IMR-90 (cell line): ENCODE data around the gene TM2D3. TPM values are rescaled to one million over a fixed set of nuclear protein-coding genes. Genes with fewer than 3 reads are reported as not detected.

Source experiments
- ATAC-seq: fragments of 200-7000 bp; cut with Tn5 transposase; 2 replicates; pipeline ENCODE4 v1.9.1; 2020; ENCODE audit warnings: low read depth, mild to moderate bottlenecking, moderate library complexity
- BruUV-seq: library from RNA; stranded (reverse); fragments of 400-500 nt; replicated peaks from 2 replicates; lab custom pipeline; 2021; lab: Mats Ljungman, UMichigan
- CTCF ChIA-PET: fragments of 300-600 bp; formaldehyde crosslinking; extraction: SDS; loops from one replicate; lab custom pipeline; 2021; ENCODE audit warnings: antibody characterized with exemption; lab: Yijun Ruan, JAX
- POLR2A ChIA-PET: fragments of 300-600 bp; sonication (Branson Sonifier 250); formaldehyde crosslinking; loops from one replicate; lab custom pipeline; 2022; ENCODE audit warnings: antibody characterized with exemption; ENCODE audit not compliant: unreplicated experiment; lab: Charles Lee
- DNase-seq: peaks from one replicate; pipeline ENCODE4 v3.0.0; 2013
- H2AFZ ChIP-seq: replicated peaks from 2 replicates; pipeline ENCODE3; 2013; ENCODE audit warnings: low read length, mild to moderate bottlenecking; ENCODE audit not compliant: poor library complexity
- H2AK5ac ChIP-seq: 2 replicates; pipeline ENCODE4 v1.6.1; 2013; ENCODE audit warnings: low read depth, low read length, inconsistent platforms
- H2AK9ac ChIP-seq: replicated peaks from 2 replicates; pipeline ENCODE3; 2013; ENCODE audit warnings: mild to moderate bottlenecking, low read depth, low read length, moderate library complexity; ENCODE audit not compliant: poor library complexity
- H2BK120ac ChIP-seq: 2 replicates; pipeline ENCODE4 v1.6.1; 2013; ENCODE audit warnings: low read depth, low read length, inconsistent platforms
- H2BK15ac ChIP-seq: 3 replicates; pipeline ENCODE4 v1.6.1; 2013; ENCODE audit warnings: low read depth, low read length, inconsistent platforms
- H2BK20ac ChIP-seq: 2 replicates; pipeline ENCODE4 v1.6.1; 2013; ENCODE audit warnings: low read depth, mild to moderate bottlenecking, inconsistent platforms, low read length, moderate library complexity
- H2BK5ac ChIP-seq: 2 replicates; pipeline ENCODE4 v1.6.1; 2013; ENCODE audit warnings: mild to moderate bottlenecking, low read depth, low read length, inconsistent platforms; ENCODE audit not compliant: poor library complexity, severe bottlenecking
- H3K14ac ChIP-seq: replicated peaks from 2 replicates; pipeline ENCODE4 v1.6.1; 2013; ENCODE audit warnings: low read depth, low read length, inconsistent platforms
- H3K18ac ChIP-seq: 2 replicates; pipeline ENCODE4 v1.6.1; 2013; ENCODE audit warnings: low read depth, low read length, control low read depth
- H3K23ac ChIP-seq: 2 replicates; pipeline ENCODE4 v1.6.1; 2013; ENCODE audit warnings: low read depth, low read length, inconsistent platforms
- H3K27ac ChIP-seq: 2 replicates; pipeline ENCODE4 v1.5.1; 2013; ENCODE audit warnings: mild to moderate bottlenecking, control low read depth, low read length; ENCODE audit not compliant: insufficient read depth
- H3K27me3 ChIP-seq: 2 replicates; pipeline ENCODE4 v1.6.1; 2013; ENCODE audit warnings: low read length; ENCODE audit not compliant: control insufficient read depth, insufficient read depth
- H3K36me3 ChIP-seq: 2 replicates; pipeline ENCODE4 v1.6.1; 2013; ENCODE audit warnings: low read length, mixed read lengths; ENCODE audit not compliant: control insufficient read depth, insufficient read depth
- H3K4ac ChIP-seq: 2 replicates; pipeline ENCODE4 v1.6.1; 2013; ENCODE audit warnings: low read depth, low read length, inconsistent platforms
- H3K4me1 ChIP-seq: 2 replicates; pipeline ENCODE4 v1.6.1; 2013; ENCODE audit warnings: low read length, mixed read lengths; ENCODE audit not compliant: control insufficient read depth, insufficient read depth
- H3K4me2 ChIP-seq: 2 replicates; pipeline ENCODE4 v1.6.1; 2013; ENCODE audit warnings: low read depth, mild to moderate bottlenecking, control low read depth, low read length, moderate library complexity
- H3K4me3 ChIP-seq: 2 replicates; pipeline ENCODE4 v1.5.1; 2013; ENCODE audit warnings: low read depth, mild to moderate bottlenecking, control low read depth, low read length, moderate library complexity; ENCODE audit not compliant: insufficient read depth
- H3K56ac ChIP-seq: 2 replicates; pipeline ENCODE4 v1.6.1; 2013; ENCODE audit warnings: low read length, inconsistent platforms; ENCODE audit not compliant: insufficient read depth; ENCODE audit errors: extremely low read depth
- H3K79me1 ChIP-seq, 2 experiments: 2 replicates each; pipeline ENCODE4 v1.6.1; 2013; ENCODE audit warnings: low read length in 2 of 2, inconsistent platforms in 1 of 2, low read depth in 1 of 2
- H3K9ac ChIP-seq: 2 replicates; pipeline ENCODE4 v1.6.1; 2013; ENCODE audit warnings: low read depth, low read length, control low read depth
- H3K9me1 ChIP-seq: 2 replicates; pipeline ENCODE4 v1.6.1; 2013; ENCODE audit warnings: low read length, inconsistent platforms; ENCODE audit not compliant: insufficient read depth
- H3K9me3 ChIP-seq: 2 replicates; pipeline ENCODE4 v1.6.1; 2013; ENCODE audit warnings: low read length; ENCODE audit not compliant: control insufficient read depth, insufficient read depth
- H4K20me1 ChIP-seq: 2 replicates; pipeline ENCODE4 v1.6.1; 2013; ENCODE audit warnings: low read length, inconsistent platforms; ENCODE audit not compliant: insufficient read depth
- H4K5ac ChIP-seq: 2 replicates; pipeline ENCODE4 v1.6.1; 2013; ENCODE audit warnings: mild to moderate bottlenecking, low read depth, low read length, control low read depth
- H4K8ac ChIP-seq, 2 experiments: 2 replicates each; pipeline ENCODE4 v1.6.1; 2013; ENCODE audit warnings: low read depth in 2 of 2, low read length in 2 of 2, control low read depth in 1 of 2, inconsistent platforms in 1 of 2
- H4K91ac ChIP-seq: 2 replicates; pipeline ENCODE4 v1.6.1; 2013; ENCODE audit warnings: low read depth, low read length, inconsistent platforms; ENCODE audit not compliant: insufficient read depth
- MAFK ChIP-seq: IDR thresholded peaks from 2 replicates; pipeline ENCODE4 v1.6.1; 2012; ENCODE audit warnings: low read depth, low read length, improper control_type of control experiment
- MXI1 ChIP-seq: IDR thresholded peaks from 2 replicates; pipeline ENCODE4 v1.6.1; 2012; ENCODE audit warnings: low read depth, mild to moderate bottlenecking, low read length, moderate library complexity, borderline replicate concordance
- NFE2L2 ChIP-seq: fragments of 150-350 bp; IDR thresholded peaks from 2 replicates; pipeline ENCODE4 v1.6.1; 2016; ENCODE audit warnings: low read depth, mild to moderate bottlenecking, low read length
- RAD21 ChIP-seq: IDR thresholded peaks from 2 replicates; pipeline ENCODE4 v1.6.1; 2012; ENCODE audit warnings: low read length, improper control_type of control experiment
- RCOR1 ChIP-seq: IDR thresholded peaks from 2 replicates; pipeline ENCODE4 v1.6.1; 2012; ENCODE audit warnings: mild to moderate bottlenecking, low read length, improper control_type of control experiment; ENCODE audit not compliant: insufficient replicate concordance
- SMC3 ChIP-seq: fragments of 150-350 bp; IDR thresholded peaks from 2 replicates; pipeline ENCODE4 v1.6.1; 2016; ENCODE audit warnings: low read depth, mild to moderate bottlenecking, antibody characterized with exemption, low read length, moderate library complexity
- WGBS, 2 experiments: methylation state at CpG; one replicate each; pipeline versions ENCODE4 v1.1.5 to v1.1.7; 2013; ENCODE audit warnings: missing lambda C conversion rate in 2 of 2; ENCODE audit not compliant: insufficient read length in 1 of 2; ENCODE audit errors: extremely low coverage in 2 of 2; 5-methylcytosine and 5-hydroxymethylcytosine counted together
- dilution Hi-C: fragments of 300-500 bp; cut with HindIII; formaldehyde crosslinking; loops from one replicate; pipeline ENCODE4 v1.14.3; 2018; ENCODE audit warnings: low sequenced_read_pairs; ENCODE audit not compliant: unreplicated experiment
- in situ Hi-C: fragments of 300-500 bp; cut with MboI; formaldehyde crosslinking; loops from 3 replicates; pipeline ENCODE4 v1.14.3; 2019; ENCODE audit warnings: low sequenced_read_pairs, inconsistent platforms, mixed read lengths
- intact Hi-C: fragments of 100-400 bp; cut with micrococcal nuclease; formaldehyde crosslinking; loops from 2 replicates; pipeline ENCODE4 v1.10.0; 2022
- polyA plus RNA-seq, 3 experiments: library from polyadenylated mRNA; depleted of rRNA; stranded (reverse); fragments of >200 nt; gene quantifications; 2 replicates each; pipeline ENCODE4 v1.2.3, GENCODE V29; 2012; ENCODE audit warnings: low replicate concordance in 1 of 3
- total RNA-seq: library from RNA; depleted of rRNA; stranded (reverse); fragments of >200 nt; gene quantifications from 2 replicates; pipeline ENCODE4 v1.2.3, GENCODE V29; 2012
- TF ChIP-seq, protein P1 (sequence below): fragments of 150-350 bp; IDR thresholded peaks from 2 replicates; pipeline ENCODE4 v1.6.1; 2017; ENCODE audit warnings: mild to moderate bottlenecking, antibody characterized with exemption, low read length, low read depth
- TF ChIP-seq, protein P2 (sequence below): conservative IDR thresholded peaks from 2 replicates; pipeline ENCODE4 v1.5.1; 2012; ENCODE audit warnings: mild to moderate bottlenecking, low read depth, low read length, improper control_type of control experiment

Gene TM2D3
- total and polyA plus RNA-seq, 2 of the 4 experiments (the other 2 are of a cell fraction): 27.4 to 34.5 TPM

- H3K27me3 ChIP-seq: no peaks in the 10 kb centered on the region
- no peak overlapping the region for H3K9ac ChIP-seq
- 100% methylated on average over 2 of the region's 2 CpGs; no CpG with 5 or more reads in 1 of the 2 experiments for WGBS, 2 experiments
- no peak overlapping the region for H4K91ac ChIP-seq
- H2BK5ac ChIP-seq: no peak overlapping the region
- H3K9me3 ChIP-seq: no peaks in the 10 kb centered on the region
- dilution Hi-C loops (no loop called here), intact Hi-C loops (no loop called here), in situ Hi-C loops (no loop called here)
- no peak overlapping the region for H2AFZ ChIP-seq
- H4K8ac ChIP-seq: no peak overlapping the region
- DNase-seq (no peak), ATAC-seq (no peak)
- H4K5ac ChIP-seq: no peak overlapping the region
- no peak overlapping the region for H3K27ac ChIP-seq
- H3K56ac ChIP-seq: no peak overlapping the region
- H4K20me1 ChIP-seq: no peaks in the 10 kb centered on the region; the same call in 1 of the 2 replicates
- H3K14ac ChIP-seq: no peak overlapping the region
- no peak overlapping the region for H3K23ac ChIP-seq
- H3K4me1 ChIP-seq: no peaks in the 10 kb centered on the region
- H3K36me3 ChIP-seq: peaks cover 23% of the 10 kb centered on the region
- H3K4me3 ChIP-seq: no peak overlapping the region
- no peak overlapping the region for H2BK20ac ChIP-seq
- H3K18ac ChIP-seq: no peak overlapping the region
- no peak overlapping the region for H3K4ac ChIP-seq
- H2AK9ac ChIP-seq: peak overlapping the region; percentile 65
- H2AK5ac ChIP-seq: no peak overlapping the region
- H3K4me2 ChIP-seq: no peak overlapping the region
- POLR2A ChIA-PET: no interaction called here
- BruUV-seq: no TSS peak
- H3K79me1 ChIP-seq: peaks cover 0 to 8% of the 10 kb centered on the region in 2 experiments; a peak in 2 of 4 replicates
- CTCF ChIA-PET: no interaction called here
- H2BK15ac ChIP-seq: no peak overlapping the region
- no peak overlapping the region for H2BK120ac ChIP-seq
- no peak for TF ChIP-seq MXI1
- TF ChIP-seq RAD21: no peak
- TF ChIP-seq, protein P1, sequence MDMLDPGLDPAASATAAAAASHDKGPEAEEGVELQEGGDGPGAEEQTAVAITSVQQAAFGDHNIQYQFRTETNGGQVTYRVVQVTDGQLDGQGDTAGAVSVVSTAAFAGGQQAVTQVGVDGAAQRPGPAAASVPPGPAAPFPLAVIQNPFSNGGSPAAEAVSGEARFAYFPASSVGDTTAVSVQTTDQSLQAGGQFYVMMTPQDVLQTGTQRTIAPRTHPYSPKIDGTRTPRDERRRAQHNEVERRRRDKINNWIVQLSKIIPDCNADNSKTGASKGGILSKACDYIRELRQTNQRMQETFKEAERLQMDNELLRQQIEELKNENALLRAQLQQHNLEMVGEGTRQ: no peak
- TF ChIP-seq RCOR1: no peak
- TF ChIP-seq MAFK: no peak
- no peak for TF ChIP-seq NFE2L2
- TF ChIP-seq SMC3: no peak
- TF ChIP-seq, protein P2, sequence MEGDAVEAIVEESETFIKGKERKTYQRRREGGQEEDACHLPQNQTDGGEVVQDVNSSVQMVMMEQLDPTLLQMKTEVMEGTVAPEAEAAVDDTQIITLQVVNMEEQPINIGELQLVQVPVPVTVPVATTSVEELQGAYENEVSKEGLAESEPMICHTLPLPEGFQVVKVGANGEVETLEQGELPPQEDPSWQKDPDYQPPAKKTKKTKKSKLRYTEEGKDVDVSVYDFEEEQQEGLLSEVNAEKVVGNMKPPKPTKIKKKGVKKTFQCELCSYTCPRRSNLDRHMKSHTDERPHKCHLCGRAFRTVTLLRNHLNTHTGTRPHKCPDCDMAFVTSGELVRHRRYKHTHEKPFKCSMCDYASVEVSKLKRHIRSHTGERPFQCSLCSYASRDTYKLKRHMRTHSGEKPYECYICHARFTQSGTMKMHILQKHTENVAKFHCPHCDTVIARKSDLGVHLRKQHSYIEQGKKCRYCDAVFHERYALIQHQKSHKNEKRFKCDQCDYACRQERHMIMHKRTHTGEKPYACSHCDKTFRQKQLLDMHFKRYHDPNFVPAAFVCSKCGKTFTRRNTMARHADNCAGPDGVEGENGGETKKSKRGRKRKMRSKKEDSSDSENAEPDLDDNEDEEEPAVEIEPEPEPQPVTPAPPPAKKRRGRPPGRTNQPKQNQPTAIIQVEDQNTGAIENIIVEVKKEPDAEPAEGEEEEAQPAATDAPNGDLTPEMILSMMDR: no peak
- H3K9me1 ChIP-seq: peaks cover 25% of the 10 kb centered on the region
These were observed 7.8 kb upstream of the TM2D3 start for GRCh38 chr15:101660005-101660404.
